Mesodermal cell (in vitro differentiated cells): ENCODE data around the gene YIPF3.
A peak's percentile ranks its signal among the peaks of the same experiment; 100 is the strongest.

Source experiments
- H3K27ac ChIP-seq: 2 replicates; pipeline ENCODE4 v1.7.0; 2013; ENCODE audit warnings: mild to moderate bottlenecking, low read depth, low read length, moderate library complexity; ENCODE audit not compliant: severe bottlenecking
- H3K36me3 ChIP-seq: 2 replicates; pipeline ENCODE4 v1.7.1; 2013; ENCODE audit warnings: mild to moderate bottlenecking, low read length, moderate library complexity; ENCODE audit not compliant: control insufficient read depth, insufficient read depth
- H3K4me1 ChIP-seq: one replicate; pipeline ENCODE4 v1.7.1; 2013; ENCODE audit warnings: mild to moderate bottlenecking, low read length; ENCODE audit not compliant: insufficient read depth, control insufficient read depth, poor library complexity, severe bottlenecking
- H3K4me3 ChIP-seq: 2 replicates; pipeline ENCODE4 v1.7.0; 2013; ENCODE audit warnings: low read length, control low read depth, mild to moderate bottlenecking; ENCODE audit not compliant: insufficient read depth, poor library complexity, severe bottlenecking; ENCODE audit errors: extremely low read depth
- H3K9me3 ChIP-seq: 2 replicates; pipeline ENCODE4 v1.7.1; 2013; ENCODE audit warnings: mild to moderate bottlenecking, low read length, moderate library complexity; ENCODE audit not compliant: control insufficient read depth
- WGBS, 2 experiments: methylation state at CpG; one replicate each; pipeline ENCODE4 v1.1.5; 2013; ENCODE audit warnings: missing lambda C conversion rate in 2 of 2; ENCODE audit not compliant: insufficient coverage in 2 of 2; 5-methylcytosine and 5-hydroxymethylcytosine counted together

YIPF3 gene

DNA sequence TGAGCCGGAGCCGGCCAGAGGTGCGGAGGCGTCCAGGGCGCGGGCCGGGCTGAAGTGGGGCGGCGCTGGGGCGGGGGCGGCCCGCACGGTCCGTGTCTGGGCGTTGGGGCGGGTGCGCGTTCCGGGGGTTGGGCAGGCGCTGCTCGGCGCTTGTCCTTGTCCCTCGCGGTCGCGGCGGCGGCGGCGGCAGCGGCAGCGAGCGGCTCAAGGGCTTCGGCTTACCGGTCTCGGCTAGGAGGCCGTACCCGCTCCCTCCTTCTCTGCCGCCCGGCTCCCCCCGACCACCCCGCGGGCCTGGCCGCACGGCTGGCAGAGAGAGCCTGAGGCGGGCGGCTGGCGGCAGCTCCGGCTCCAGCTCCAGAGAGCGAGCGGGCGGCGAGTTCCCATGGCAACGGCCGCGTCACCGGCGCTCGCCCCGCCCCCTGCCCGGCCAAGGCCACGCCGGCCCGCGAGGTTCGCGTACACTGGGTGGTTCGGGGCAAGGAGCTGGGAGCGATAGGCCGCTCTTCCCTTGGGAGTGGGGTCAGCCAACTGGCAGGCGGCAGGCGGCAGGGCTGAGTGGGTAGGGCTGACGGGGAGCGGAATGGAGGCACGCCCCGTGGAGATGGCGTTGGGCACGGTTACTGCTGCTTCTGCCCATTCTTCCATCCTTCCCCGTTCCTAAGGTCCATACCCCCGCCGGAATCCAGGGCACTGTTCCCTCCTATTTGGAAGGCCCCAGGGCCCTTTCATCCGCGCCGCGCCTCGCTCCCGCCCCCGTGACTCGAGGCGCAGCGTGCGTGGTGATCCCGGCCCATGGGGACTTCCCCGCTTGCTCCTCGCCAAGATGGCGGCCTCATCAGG, 6.5 kb downstream of the YIPF3 start, which contains the start of gene LRRC73:
Gene LRRC73 (minus strand): TSS at position 363 of the 843 bp plus-strand sequence. CDS start 561 bp downstream, outside the sequence.
- 17 to 19% methylated on average over 76 to 88 of the region's 96 CpGs for WGBS, 2 experiments
- Histone ChIP-seq H3K36me3 (peaks cover 53% of the 10 kb centered on the region), H3K4me3 (peak within 1 kb of the TSS; percentile 56), H3K27ac (no peak within 1 kb of the TSS), H3K4me1 (peaks cover under 1% of the 10 kb centered on the region), H3K9me3 (no peaks in the 10 kb centered on the region)

DNA sequence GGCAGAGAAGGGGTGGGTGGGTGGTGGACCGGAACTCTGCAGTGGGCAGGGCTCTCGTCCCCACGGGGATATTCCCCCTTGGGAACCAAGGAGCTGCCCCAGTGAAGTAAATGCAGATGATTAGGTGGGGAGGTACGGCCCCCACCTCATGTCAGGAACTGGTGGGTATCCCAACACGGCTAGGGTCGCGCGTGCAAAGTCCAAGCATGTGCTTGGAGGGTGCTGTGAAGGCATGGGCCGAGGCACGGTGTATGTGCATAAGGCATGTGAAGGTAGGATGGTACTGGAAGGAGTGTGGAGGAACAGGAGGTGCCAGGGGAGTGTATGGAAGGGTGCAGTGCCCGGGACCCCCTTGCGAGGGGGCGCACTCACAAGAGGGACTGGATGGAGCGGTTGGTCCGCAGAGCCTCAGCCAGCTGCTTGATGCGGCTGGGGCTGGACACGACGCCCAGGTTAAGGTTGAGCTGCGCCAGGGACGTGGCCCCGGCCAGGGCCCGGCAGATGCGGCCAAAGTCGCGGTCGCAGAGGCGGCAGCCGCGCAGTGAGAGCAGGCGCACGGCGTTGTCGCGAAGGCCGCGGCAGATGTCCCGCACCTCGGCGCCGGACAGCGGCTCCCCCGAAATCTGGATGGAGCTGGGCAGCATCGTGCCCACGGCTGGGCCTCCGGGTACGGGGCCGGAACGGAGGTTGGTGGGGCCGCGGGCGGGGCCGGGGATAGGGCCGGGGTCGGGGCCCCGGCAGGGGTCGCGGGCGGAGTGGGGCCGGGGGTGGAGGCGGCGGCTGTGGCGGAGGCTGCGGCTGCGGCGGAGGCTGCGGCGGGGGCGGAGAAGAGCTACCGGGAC, 7.4 kb downstream of the YIPF3 start:
- H3K27ac ChIP-seq = no peak overlapping the region
- H3K4me3 ChIP-seq = peak overlapping the region; percentile 56
- peaks cover 53% of the 10 kb centered on the region for H3K36me3 ChIP-seq
- no peaks in the 10 kb centered on the region for H3K4me1 ChIP-seq
- 12 to 20% methylated on average over 41 to 59 of the region's 69 CpGs for WGBS, 2 experiments
- no peaks in the 10 kb centered on the region for H3K9me3 ChIP-seq

DNA sequence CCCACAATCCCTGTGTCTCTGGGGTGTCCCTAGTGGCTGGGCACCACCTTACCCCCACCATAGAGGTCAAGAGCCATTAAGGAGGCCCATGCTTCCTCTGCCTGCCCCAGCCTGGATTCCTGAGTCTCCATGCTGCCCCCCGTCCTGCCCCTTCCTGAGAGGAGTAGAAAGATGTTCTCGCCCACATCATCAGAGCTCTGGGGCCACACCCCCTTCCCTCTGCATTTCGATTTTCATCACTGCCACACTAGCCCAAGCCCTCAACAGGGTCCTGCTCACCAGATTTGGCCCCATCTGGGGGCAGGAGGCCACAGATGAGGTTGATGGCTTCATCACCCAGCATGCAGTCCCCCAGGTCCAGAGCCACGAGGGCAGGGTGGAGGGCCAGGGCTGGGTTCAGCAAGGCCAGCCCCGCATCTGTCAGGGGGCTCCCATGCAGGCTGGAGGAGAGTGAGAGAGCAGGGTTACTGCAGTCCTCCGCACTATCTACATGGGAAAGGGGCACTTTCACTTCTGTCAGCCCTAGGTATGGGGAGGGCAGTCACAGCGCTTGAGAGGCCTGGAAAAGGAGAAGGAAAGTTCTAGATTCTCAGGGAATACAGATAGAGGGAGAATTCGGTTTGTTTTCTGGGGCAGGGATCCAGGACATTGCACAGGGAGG, 8.1 kb downstream of the YIPF3 start:
- H3K4me1 ChIP-seq = no peaks in the 10 kb centered on the region
- no peak overlapping the region for H3K27ac ChIP-seq
- 69 to 76% methylated on average over 6 to 8 of the region's 8 CpGs for WGBS, 2 experiments
- H3K4me3 ChIP-seq = no peak overlapping the region
- H3K9me3 ChIP-seq = no peaks in the 10 kb centered on the region
- H3K36me3 ChIP-seq = peaks cover 50% of the 10 kb centered on the region

DNA sequence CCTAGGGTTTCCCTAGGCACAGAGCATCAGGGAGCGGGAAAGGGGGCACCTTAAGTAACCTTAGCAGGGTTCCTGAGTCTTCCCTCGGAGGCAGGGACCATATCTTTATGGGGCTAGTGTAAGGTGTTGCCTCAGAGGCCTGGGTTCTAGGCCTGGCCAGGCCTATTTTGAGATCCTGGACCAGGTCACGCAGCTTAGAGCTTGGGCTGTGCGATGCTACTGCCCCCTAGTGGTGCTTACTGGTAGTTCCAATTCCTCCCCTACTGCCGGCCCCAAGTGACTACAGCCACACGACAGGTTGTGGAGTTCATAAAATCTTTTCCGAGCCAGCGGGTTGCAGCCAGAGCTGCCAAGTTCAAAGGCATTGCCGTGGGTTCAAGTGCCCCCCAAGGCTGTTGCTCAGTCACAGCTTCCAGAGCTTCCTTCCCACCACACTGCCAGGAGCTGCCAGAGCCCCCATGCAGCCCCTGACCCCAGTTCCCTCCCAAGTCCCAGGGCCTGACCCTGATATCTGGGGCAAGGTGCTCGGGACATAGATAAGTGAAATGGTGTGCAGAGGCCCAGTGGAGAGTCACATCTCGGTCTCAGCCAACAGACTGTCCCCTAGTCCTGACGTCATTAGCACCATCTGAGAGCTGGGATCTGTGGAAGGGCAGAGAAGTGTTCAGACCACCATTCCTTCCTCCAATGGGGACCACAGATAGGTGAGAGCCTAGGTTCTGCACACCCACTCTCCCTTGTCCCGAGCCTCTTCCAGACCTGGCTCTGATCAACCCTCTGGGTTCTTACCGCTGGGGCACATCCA, 9.9 kb downstream of the YIPF3 start:
- WGBS, 2 experiments = 34 to 43% methylated on average over 12 to 14 of the region's 14 CpGs
- no peaks in the 10 kb centered on the region for H3K4me1 ChIP-seq
- peaks cover 48% of the 10 kb centered on the region for H3K36me3 ChIP-seq
- no peaks in the 10 kb centered on the region for H3K9me3 ChIP-seq
- no peak overlapping the region for H3K27ac ChIP-seq
- H3K4me3 ChIP-seq = no peak overlapping the region

DNA sequence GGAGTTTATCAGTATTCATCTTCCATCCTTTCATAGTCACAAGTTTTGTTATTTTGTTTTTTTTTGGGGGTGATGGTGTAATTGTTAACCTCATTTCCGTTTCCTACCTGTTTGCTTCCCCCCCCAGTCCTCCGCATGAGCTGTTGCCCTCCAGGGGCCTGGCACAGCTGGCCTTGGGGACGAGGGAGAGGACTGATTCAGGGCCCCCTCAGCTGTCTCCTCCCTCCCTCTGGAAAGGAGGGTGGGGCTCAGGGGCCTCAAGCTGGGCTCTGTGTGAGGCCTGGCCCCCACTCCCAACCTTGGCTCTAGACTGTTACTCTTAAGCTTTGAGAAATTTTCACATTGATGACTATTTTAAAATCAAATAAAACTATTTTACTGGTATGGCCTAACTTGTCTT, 10.6 kb downstream of the YIPF3 start:
- no peak overlapping the region for H3K4me3 ChIP-seq
- H3K36me3 ChIP-seq = peaks cover 47% of the 10 kb centered on the region
- WGBS, 2 experiments = no CpG with 5 or more reads among the region's 3 CpGs
- no peaks in the 10 kb centered on the region for H3K9me3 ChIP-seq
- H3K4me1 ChIP-seq = no peaks in the 10 kb centered on the region
- H3K27ac ChIP-seq = no peak overlapping the region

DNA sequence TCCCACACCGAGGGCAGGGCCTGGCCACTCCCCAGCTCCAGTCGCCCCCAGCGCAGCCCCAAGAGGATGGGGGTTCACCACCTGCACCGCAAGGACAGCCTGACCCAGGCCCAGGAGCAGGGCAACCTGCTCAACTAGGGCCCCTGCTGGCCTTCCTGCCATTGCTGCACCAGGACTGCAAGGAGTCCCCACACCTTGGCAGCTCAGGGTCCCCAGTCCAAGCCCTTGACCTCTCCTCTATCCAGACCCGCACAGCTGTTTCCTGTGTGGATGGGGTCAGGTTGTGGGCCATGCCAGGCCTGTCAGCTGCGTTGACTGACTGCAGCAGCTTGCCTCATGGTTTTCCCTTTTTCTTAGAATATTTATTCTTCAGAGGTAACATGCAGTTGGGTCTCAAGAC, 11.0 kb downstream of the YIPF3 start:
- H3K4me3 ChIP-seq = no peak overlapping the region
- H3K36me3 ChIP-seq = peaks cover 49% of the 10 kb centered on the region
- no peaks in the 10 kb centered on the region for H3K9me3 ChIP-seq
- no peak overlapping the region for H3K27ac ChIP-seq
- 92 to 98% methylated on average over 6 of the region's 6 CpGs for WGBS, 2 experiments
- H3K4me1 ChIP-seq = no peaks in the 10 kb centered on the region

DNA sequence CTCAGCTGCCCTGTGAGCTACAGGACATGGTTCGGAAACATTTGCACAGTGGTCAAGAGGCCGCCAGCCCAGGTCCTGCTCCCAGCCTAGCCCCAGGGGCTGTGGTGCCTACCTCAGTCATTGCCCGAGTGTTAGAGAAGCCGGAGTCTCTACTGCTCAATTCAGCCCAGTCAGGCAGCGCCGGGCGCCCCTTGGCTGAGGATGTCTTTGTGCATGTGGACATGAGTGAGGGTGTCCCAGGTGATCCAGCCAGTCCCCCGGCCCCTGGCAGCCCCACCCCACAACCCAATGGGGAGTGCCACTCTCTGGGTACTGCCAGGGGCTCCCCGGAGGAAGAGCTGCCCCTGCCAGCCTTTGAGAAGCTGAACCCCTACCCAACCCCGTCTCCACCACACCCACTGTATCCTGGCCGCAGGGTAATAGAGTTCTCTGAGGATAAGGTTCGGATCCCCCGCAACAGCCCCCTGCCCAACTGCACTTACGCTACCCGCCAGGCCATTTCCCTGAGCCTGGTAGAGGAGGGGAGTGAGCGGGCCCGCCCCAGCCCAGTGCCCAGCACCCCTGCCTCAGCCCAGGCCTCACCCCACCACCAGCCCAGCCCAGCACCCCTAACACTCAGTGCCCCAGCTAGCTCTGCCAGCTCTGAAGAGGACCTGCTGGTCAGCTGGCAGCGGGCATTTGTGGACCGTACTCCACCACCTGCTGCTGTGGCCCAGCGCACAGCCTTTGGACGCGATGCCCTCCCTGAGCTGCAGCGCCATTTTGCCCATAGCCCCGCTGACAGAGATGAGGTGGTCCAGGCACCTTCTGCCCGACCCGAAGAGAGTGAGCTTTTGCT, 11.8 kb downstream of the YIPF3 start:
- Histone ChIP-seq H3K27ac (no peak overlapping the region), H3K9me3 (no peaks in the 10 kb centered on the region), H3K4me3 (no peak overlapping the region), H3K4me1 (no peaks in the 10 kb centered on the region), H3K36me3 (peaks cover 54% of the 10 kb centered on the region)
- 96% methylated on average over 14 to 19 of the region's 26 CpGs for WGBS, 2 experiments

DNA sequence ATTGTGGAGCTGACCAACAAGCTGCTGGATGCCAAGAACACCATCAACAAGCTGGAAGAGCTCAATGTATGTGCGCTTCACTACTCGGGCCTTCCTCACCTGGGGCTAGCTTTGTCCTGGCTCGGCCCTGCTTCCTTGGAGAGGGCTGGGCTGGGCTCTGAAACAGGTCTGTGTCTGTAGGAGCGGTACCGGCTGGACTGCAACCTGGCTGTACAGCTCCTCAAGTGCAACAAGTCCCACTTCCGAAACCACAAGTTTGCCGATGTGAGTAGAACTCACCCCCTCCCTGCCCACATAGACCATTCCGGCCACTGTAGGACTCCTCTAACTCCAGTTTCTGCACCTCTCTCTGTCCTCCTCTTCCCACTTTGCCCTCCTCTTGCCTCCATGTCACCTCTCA, 13.3 kb downstream of the YIPF3 start:
- H3K36me3 ChIP-seq = peaks cover 70% of the 10 kb centered on the region
- H3K9me3 ChIP-seq = no peaks in the 10 kb centered on the region
- H3K4me1 ChIP-seq = no peaks in the 10 kb centered on the region
- 95 to 98% methylated on average over 8 of the region's 8 CpGs for WGBS, 2 experiments
- no peak overlapping the region for H3K27ac ChIP-seq
- no peak overlapping the region for H3K4me3 ChIP-seq

DNA sequence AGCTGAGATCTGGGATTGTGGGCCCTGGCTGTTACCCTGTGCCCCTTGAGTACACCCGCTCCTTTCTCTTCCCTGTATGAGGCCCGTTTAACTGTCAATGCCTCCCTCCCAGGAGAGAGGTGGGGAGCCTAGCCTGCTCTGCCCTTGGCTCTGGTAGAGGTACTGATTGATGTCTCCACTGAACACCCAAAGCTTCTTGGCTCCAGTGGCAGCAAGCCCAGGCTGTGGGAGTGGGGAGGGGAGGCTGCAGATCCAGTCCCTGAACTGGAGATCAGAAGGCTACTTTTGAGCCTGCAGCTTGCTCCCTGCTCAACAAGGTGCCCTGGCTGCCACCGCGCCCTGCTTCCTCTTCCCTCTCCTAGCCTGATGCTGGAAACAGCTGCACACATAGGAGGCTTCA, 14.1 kb downstream of the YIPF3 start:
- Histone ChIP-seq H3K9me3 (no peaks in the 10 kb centered on the region), H3K36me3 (peaks cover 78% of the 10 kb centered on the region), H3K27ac (no peak overlapping the region), H3K4me3 (no peak overlapping the region), H3K4me1 (no peaks in the 10 kb centered on the region)
- 100% methylated on average over 2 to 3 of the region's 4 CpGs for WGBS, 2 experiments
